GM23248 (cell line): ENCODE measurements around the gene ZNF827.

Experiments
- EZH2 ChIP-seq: fragments of 200-600 bp; sonication (generic); IDR thresholded peaks from 2 replicates; pipeline ENCODE4 v1.6.1; 2018; ENCODE audit warnings: antibody characterized with exemption, mild to moderate bottlenecking; ENCODE audit not compliant: insufficient read depth, poor library complexity, severe bottlenecking
- EZH2phosphoT487 ChIP-seq: fragments of 200-600 bp; sonication (generic); IDR thresholded peaks from 2 replicates; pipeline ENCODE4 v1.6.1; 2018; ENCODE audit warnings: antibody characterized with exemption, moderate library complexity, mild to moderate bottlenecking, low read depth; ENCODE audit not compliant: insufficient read depth

GRCh38 chr4:145799223-145799622 is 139.4 kb downstream of the ZNF827 start:
- TF ChIP-seq EZH2 (no peak), EZH2phosphoT487 (no peak)
